Uterus (tissue), 2 donors: ENCODE data around the gene UGT1A4.

Experiments used
- CTCF ChIP-seq, 4 experiments: fragments of 200-600 bp in 2 of 4; fragments of 450-650 bp in 2 of 4; sonication (generic) in 2 of 4; IDR thresholded peaks; one replicate each; pipeline ENCODE4 v1.5.1; 2016 to 2019; ENCODE audit warnings: antibody characterized with exemption in 4 of 4, mild to moderate bottlenecking in 2 of 4, moderate library complexity in 1 of 4
- POLR2A ChIP-seq, 2 donors: fragments of 450-650 bp; IDR thresholded peaks; one replicate each; pipeline ENCODE4 v1.6.1; 2016; ENCODE audit warnings: antibody characterized with exemption in 2 of 2, mild to moderate bottlenecking in 1 of 2, moderate library complexity in 1 of 2

GRCh38 chr2:233817995-233818638, 99.6 kb downstream of the UGT1A4 start:
- TF ChIP-seq POLR2A (IDR thresholded peaks at IDR 0.05) (no peak), CTCF (IDR thresholded peaks at IDR 0.05) (no peak)
